Hepatocyte (in vitro differentiated cells): ENCODE data around the gene MPV17.

Source experiments
- EZH2 ChIP-seq: fragments of 200-600 bp; sonication (generic); IDR thresholded peaks from 2 replicates; pipeline ENCODE4 v1.6.1; 2016; ENCODE audit warnings: antibody characterized with exemption, mild to moderate bottlenecking, borderline replicate concordance
- TF ChIP-seq, protein P1 (sequence below): fragments of 200-600 bp; sonication (generic); IDR thresholded peaks from 2 replicates; pipeline ENCODE4 v1.5.1; 2016; ENCODE audit warnings: antibody characterized with exemption, mild to moderate bottlenecking; ENCODE audit not compliant: poor library complexity

DNA sequence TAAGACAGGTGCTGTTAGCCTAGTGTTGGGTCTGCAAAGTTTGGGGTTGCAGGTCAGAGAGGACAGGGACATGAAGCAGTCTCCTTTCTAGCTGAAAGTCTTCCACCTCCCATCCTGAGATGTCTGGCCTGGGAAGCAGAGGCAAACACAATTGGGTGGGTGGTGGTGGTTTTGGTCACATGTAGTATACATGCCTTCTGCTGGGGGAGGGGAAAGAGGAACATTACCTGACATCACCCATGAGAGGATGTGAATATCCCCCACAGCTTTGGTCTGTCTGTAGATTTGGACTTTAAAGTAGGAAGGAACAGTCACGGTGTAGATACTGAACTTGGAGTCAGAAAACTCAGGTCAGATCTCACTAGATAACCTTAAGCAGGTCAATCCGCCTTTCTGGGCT is 52.2 kb downstream of the MPV17 start:
- TF ChIP-seq, protein P1, sequence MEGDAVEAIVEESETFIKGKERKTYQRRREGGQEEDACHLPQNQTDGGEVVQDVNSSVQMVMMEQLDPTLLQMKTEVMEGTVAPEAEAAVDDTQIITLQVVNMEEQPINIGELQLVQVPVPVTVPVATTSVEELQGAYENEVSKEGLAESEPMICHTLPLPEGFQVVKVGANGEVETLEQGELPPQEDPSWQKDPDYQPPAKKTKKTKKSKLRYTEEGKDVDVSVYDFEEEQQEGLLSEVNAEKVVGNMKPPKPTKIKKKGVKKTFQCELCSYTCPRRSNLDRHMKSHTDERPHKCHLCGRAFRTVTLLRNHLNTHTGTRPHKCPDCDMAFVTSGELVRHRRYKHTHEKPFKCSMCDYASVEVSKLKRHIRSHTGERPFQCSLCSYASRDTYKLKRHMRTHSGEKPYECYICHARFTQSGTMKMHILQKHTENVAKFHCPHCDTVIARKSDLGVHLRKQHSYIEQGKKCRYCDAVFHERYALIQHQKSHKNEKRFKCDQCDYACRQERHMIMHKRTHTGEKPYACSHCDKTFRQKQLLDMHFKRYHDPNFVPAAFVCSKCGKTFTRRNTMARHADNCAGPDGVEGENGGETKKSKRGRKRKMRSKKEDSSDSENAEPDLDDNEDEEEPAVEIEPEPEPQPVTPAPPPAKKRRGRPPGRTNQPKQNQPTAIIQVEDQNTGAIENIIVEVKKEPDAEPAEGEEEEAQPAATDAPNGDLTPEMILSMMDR: no peak
- TF ChIP-seq EZH2: no peak
